Placental epithelial cell (primary cell): ENCODE results near the gene LMOD3. TPM values are rescaled to one million over a fixed set of nuclear protein-coding genes. Genes with fewer than 3 reads are reported as not detected.

Experiments
- total RNA-seq: library from RNA; depleted of rRNA; stranded (reverse); fragments of >200 nt; gene quantifications from 2 replicates; pipeline ENCODE4 v1.2.3, GENCODE V29; 2012

LMOD3 gene
- total RNA-seq, result under 0.01 TPM in 1 of 2 replicates, not detected in the other

DNA sequence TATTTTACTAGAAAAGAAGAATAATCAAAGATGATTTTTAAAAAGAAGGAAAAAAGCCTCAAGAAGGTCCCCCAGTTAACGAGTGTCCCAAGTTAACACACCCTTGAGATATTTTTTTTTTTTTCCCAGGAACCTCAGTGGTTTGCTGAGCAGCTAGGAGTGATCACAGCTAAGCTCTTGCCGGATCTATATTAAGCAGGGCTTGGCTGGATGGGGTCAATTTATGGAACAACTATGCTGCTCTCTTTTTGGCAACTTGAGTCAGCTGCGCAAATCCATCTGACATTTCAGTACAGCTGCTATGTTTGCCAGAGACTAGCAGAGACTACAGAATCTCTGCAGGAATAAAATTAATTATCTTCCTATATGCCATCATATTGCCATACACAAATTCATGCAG is at the start of gene LMOD3:
Gene LMOD3 (minus strand): TSS at position 193 of the 400 bp plus-strand sequence. CDS start 209 bp downstream, outside the sequence.

GRCh38 chr3:69084326-69085167 is 37.8 kb downstream of the LMOD3 start, which contains the start of gene ARL6IP5:
Gene ARL6IP5 (plus strand): TSS chr3:69084937. CDS start chr3:69085048, 111 bp downstream.

DNA sequence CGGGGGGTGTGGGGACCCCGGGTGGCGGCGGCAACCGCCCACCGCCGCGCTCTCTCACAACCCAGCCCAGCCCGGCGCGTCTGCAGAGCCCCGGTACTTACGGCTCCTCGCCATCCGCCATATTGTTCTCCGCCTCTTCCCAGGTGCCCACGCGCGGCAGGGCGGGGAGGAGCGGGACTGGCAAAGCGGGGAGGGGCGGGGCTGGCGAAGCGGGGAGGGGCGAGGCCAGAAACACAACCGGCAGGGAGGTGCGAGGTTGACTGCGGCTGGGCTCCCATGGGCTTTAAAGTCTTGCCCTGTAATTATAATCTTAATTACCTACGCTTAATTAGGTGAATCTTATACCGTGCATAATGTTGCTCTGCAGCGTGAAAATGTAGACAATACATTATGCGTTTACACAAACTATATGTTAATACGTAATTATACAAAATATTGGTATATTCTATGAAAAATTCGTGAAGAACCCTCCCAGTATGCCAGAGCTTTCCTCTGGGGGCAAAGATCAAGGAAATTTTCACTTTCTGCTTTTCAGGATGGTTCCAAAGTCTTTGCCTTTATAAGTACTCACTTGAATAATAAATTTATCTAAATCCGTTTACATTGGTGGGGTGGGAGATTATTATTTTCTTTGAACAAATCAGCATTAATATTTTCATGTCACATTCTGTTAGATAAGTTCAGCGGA is 42.0 kb downstream of the LMOD3 start, which contains the start of gene UBA3:
Gene UBA3 (minus strand): TSS at position 133 of the 688 bp plus-strand sequence. CDS start 12 bp downstream, at position 121.

Other genes starting within 250 kb of the LMOD3 start
- gene TAFA4, start 190.0 kb downstream of the LMOD3 start, total RNA-seq, result not detected in 2 replicates
- 24.5 and 31.8 TPM in 2 replicates for gene EOGT, start 108.9 kb downstream of the LMOD3 start, total RNA-seq
- 38.9 and 43.6 TPM in 2 replicates for gene TMF1, start 70.3 kb downstream of the LMOD3 start, total RNA-seq
- 62.4 and 83.6 TPM in 2 replicates for gene UBA3, start 42.2 kb downstream of the LMOD3 start, total RNA-seq
- gene ARL6IP5, start 37.7 kb downstream of the LMOD3 start, total RNA-seq, result 33.8 and 78.1 TPM in 2 replicates